Stimulated activated CD4-positive, alpha-beta T cell treated with anti-CD3 and anti-CD28 coated beads, TNF-alpha, amount 100 ng/mL, for 4 hours (primary cell): ENCODE results near the gene FARS2.
"Not testable (repeated sequence)": the region's sequence is repeated elsewhere in the genome, so short reads cannot be mapped to it uniquely, and the experiment has no call there.

Source experiments
- DNase-seq, 3 experiments: peaks; one replicate each; pipeline ENCODE4 v3.0.0-alpha.2; 2020; ENCODE audit warnings: low read depth in 3 of 3

Gene FARS2

DNA sequence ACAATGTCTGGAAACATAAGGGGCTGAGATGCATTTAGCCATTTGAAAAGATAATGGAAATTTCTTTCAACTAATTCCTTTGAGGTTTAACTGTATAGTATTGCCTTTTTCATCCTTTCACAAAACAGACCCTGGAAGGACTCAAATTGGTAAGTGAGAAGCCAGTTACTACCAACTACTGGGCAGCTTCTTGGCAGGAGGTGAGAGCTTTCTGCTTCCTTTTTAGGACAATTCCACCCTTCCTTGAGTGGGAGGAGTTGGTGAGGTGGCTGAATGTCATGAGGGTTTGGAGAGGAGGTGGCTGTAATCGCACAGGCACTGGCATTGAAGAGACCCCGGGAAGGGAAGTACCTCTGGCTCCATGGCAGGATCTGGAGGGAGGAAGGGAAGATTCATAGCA lies 404.4 kb downstream of the FARS2 start:
- DNase-seq, result no peak

DNA sequence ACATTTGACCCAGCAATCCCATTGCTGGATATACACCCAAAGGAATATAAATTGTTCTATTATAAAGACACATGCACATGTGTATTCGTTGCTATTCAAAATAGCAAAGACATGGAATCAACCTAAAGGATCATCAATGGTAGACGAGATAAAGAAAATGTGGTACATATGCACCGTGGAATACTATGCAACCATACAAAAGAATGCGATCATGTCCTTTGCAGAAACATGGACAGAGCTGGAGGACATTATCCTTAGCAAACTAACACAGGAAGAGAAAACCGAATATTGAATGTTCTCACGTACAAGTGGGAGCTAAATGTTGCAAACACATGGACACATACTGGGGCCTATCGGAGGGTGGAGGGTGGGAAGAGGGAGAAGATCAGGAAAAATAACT lies 405.4 kb downstream of the FARS2 start:
- no peak for DNase-seq

DNA sequence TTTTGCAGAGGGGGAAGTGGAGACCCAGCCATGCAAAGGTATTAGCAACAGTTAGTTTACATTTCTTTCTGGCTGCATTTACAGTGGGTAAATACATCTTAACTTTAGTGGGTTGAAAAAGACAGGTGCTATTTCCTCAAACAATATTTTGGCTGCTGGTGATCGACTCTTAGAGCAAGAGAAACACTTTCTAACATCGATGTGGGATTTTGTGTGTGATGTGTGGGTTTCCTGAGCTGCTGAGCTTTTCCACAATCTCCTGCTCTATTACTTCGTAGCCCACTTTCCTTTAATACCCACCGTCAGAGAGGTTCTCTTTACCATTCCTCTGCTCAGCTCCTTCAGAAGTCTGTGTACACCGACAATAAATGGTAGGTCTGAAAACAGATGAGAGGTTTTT lies 406.4 kb downstream of the FARS2 start:
- no peak for DNase-seq

DNA sequence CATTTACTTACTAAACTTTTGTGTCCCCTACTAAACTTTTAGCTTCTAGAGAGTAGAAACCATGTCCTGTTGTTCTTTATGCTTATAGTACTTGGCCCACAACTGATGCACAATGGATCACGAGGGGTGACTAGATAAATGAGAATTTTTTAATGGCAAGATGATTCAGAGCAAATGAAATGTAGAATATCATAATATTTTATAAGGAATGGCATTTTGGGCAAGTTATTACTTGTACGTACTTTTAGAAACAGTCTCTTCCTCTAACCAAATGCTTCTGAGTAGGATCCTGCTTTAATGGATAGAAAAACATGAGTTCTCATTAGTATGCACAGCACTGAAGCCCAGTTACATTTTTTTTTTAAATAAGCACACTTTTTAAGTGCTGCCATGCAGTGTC lies 409.1 kb downstream of the FARS2 start:
- no peak for DNase-seq

DNA sequence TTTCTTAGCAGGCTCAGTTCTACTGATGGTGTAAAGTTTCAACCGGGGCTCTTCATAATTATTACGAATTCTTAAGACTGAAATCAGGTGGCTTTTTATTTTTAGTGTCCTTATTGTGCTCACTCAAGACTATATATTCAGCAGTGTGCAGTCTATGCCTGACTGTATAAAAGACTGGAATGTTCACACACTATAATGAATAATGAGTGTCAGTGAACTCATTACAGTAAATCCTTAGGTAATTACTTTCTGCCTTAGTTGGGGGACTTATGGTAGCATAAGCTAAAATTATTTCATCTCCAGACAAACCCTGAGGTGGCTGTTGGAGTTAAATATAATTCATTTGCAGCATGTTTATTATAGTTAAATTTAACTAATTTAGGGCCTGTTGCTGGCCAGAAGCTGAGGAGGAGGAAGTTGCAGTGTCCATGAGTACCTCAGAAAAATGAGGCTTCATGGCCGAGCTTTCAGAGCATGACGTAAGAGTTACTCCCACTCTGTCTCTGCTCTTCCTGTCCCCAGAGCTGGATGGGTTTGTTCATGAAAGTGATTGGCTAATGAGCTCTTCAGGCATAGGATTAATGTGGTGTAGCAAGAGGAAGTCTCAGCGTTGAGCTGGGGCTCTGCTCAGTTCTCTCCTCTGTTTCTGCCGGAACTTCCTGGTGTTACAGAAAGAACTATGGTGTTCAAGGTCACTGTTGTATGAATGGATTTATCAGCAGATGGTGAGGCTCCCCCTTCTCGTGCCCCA lies 409.7 kb downstream of the FARS2 start:
- no peak for DNase-seq

DNA sequence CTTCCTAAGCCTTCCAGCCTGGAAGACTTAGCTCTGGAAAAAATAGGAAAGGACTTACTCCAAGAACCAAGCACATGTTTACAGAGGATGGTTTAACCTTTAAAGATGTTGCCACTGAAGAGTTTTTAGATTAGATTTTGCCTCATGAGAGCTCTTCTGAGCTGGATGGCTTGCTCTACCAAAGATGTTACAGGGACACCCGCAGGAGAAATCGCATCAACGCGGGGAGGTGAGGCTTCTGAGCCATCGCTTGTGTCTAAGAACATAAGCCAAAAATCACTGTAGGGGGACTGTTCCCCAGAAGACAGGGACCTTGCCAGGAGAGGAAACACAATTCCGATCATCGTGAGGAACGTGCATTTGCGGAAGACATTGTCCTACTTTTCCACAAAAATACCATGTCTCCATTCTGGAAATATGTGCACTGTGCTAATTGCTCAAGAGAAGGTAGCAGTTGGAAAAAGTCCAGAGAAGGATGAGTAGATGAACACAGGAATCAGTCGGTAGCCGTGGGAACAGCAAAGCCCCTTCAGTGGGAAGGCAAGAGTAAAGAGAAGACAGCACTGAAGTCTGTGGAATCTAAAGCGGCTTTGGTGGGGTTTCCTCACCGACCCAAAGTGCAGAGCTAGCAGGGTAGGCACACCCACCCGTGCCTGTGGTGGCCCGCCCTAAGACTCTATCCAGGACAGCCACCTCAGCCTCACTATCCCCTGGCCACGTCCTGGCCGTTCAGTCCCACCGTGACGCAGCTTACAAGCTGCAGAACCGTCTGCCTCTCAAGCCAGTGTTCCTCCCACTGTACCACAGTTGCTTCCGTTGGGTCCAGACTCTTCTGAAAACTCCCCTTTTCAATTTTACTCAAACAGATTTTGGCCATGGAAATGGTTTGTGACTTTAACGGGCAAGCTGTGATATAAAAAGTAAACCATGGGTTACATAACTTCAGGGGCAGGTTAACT lies 410.6 kb downstream of the FARS2 start:
- no peak for DNase-seq

DNA sequence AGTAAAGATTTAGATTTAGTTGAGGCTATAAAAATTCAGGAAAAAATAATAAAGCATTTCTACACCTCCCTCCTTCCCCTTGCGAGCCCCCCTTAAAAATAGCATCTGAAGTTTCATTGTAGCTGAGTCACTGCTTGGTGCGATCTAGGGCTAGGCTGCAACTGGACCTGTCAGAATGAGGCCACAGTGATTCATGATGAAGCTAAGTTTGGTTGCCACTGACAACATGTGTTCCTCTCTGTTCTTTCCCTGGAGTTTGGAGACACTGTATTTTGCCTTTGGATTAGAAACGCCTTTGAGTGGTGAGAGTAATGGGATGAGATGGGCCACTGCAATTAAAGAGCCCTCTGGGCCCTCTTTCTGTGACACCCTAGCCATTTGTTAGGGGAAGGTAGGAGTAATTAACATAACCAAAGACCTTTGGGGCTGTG lies 411.3 kb downstream of the FARS2 start:
- no peak for DNase-seq

DNA sequence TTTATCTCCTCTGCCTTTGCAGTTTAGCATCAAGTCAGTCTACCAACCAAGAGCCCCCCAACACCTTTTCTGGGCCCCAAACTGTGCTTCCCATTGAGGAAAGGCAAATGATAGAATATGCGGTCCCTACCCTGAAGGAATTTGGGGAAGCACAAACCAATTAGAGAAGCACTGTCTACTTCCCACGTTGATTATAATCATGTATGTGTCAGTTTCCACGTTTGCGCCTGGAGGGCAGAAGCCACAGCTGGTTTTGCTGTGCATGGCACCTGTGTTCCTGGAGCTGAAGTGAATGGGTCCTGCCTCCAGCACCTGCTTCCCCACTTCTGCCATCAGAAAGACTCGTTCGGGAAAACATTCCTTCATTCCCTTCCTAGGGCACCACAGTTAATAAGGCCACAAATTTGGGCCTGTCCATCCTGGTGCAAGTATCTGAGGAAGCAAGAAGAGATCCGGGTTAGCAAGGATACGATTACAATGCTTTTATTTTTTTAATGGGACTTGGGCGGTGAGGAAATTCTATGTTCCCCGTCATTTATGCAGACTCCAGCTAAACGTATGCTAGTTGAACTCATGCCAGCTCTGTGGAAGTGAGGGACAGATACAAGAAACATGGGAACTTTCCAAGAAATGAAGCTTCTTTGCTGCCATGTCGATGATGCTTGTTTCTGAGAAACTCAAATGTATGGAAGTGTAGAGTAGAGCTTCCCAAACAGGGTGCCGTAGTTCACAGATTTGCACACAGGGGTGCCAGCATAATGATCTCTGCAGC lies 411.9 kb downstream of the FARS2 start:
- DNase-seq, result no peak

DNA sequence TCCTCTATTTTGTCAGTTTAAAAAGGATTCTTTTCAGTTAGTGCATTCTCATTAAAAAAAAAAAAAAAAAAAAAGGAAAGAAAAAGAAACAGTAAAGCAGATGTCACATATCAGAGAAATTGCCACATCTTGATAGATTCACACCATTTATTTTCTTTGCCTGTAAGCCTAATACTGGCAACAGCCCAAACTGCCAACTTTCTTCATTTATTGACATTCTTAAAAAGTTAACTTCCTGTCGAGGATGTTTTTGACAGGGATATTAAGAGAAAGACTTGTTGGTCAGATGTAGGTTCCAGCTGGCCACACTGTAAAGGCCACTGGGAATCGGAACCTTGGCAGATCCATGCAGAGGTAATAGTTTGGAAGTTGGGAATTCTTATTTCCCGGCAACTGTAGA lies 412.8 kb downstream of the FARS2 start:
- no peak for DNase-seq

DNA sequence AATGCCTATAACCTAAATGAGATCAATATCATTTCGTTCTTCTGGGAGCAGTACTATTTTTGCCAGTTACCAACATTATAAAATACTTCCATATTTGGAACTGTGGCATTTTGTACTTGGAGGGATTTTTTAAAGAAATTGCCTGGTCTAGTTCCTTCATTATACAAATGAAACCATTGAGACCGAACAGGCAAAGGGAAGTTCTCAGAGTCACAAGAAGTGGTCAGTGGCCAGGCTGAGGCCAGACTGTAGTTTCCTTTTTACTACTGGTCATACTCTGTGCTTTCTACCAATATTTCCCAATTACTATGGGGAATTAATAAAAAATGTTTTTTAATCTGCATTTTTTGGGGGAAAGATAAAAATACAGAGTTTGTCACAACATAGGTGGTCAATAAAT lies 413.4 kb downstream of the FARS2 start:
- DNase-seq, result no peak

DNA sequence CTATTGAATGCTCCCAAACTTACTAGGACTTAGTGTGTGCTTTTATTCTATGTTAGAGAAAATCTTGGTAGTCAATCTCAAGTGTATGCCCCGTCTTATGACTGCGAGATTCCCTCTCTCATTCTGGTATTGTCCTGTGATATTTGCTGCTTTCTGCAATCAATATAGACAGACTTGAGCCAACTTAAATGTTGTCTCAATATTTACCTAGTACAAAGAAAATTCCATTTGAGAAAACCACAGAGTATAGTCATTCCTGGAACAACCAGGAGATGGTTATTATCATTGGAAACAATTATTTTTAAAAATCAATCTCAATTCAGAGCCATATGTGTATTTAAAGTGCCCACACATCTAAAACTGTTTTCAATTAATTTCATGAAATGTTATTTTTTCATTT lies 415.4 kb downstream of the FARS2 start:
- no peak for DNase-seq

DNA sequence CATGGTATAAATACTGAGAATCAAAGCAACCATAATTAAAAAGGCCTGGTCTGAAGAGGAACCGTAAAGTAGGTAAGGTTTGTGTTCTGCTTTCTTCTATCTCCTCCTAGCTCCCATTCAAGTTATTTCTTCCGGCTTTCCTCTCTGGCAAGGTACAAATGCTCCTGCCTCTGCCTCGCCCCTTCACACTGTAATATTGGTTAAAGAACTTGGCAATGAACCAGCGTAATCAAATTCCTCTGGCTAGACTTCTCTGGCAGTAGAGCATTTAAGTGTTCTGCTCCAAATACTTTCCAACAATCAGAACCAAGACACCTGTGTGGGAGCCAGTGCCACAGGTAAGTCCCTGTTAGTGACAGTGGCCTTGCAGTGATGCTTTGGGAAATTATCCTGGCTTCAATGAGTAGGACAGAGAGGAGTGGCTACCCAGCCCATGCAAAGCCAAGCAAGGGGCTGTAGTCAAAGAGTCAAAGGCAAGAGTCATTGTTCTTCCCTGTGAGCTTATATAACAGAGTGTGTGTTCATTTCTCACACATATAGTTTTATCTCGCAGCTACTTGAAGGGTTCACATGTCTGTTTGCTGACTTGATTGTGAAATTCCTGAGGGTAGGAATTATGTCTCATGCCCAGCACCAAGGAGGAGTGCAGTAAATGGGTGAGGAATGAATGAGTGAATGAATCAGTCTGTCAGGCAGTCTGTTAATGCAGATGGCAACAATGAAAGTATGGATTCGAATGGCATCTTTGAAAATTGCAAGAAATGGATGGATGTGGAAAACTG lies 416.1 kb downstream of the FARS2 start:
- DNase-seq, result no peak

DNA sequence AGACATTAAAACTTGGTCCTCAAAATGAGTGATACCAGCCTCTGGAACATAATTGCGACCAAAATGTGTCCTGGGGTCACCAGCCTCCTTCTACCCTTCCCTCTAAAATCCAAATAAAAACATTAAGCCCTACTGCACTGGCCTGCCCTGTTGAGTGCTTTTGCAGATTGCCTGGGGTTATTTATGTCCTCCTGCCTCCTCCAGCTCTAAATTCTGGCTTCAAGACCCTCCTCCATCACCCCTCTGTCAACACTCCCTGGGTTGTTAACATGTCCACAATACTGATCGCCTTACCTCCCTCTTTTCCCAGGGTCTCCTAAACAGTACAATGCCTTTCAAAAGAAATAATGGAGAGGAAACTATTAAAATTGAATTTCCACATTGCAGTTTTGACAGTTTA lies 418.0 kb downstream of the FARS2 start:
- DNase-seq, result no peak

DNA sequence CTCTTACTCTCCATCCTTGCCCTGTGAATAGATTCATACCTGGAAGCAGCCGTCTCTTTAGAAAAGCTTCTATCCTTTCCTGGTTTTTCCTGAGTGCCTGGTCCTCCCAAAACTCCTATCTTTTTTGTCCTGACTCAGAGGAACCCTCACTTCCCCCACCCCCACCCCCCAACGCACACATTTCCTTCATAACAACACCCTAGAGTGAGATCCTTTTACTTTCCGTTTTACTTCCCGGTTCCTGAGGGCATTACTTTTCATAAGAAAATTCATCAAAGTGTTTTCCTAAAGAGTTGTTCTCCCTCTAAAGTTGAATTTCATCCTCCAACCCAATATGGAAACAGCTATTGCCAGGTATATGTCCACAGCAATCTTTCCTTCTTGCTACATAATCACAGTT lies 418.4 kb downstream of the FARS2 start:
- no peak for DNase-seq

DNA sequence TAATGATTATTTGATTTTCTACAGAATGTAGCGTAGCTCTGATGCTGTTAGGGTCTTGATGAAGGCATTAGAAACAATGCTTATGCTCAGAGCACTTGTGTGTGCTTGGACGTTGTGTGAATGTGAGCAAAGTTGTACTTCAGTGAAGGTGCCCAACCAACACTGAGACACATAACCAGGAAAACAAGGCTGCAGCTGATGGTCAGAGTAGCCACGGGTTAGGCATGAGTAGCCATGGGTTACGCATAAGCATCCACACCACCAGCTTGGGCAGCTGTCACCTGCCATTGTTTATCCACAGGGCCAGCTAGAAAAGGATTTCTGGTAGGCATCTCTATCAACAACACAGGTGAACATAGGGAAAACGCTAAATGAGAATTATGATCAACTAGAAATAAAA lies 418.8 kb downstream of the FARS2 start:
- DNase-seq, result no peak

DNA sequence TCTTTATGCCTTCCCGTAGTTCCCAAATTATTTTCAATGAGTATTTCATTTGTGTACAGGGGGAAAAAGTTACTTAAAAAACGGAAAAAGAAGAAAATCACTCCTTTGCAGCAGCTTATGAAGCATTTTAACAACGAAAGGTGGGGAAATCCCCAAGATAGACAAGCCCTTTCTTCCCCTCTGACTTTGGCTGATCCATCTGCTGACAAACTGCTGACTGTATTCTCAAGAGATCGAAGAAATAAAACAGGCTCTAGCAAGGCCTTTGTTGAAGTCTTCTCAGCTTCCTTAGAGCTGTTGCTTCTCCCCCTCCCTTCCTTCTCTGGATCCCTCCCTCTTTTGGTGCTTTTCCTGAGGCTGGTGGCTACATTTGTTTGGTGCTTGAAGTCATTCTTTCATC lies 420.2 kb downstream of the FARS2 start:
- no peak for DNase-seq

DNA sequence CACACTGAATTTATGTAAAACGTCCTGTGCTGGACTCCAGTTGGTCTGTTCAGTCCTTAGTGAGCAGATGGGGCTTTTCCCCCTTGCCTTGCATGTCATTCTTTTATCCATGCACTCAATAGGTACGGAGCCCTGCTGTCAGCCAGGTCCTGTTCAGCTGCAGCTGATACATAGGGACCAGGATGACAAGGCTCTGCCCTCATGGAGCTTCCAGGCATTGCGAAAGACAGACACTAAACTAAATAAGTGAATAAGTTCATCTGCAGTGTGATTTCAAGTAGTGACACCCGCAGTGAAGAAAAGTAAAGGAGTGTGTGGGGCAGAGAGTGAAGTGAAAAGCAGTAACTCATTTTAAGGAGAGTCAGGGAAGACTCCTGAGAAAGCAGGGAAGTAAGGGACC lies 421.2 kb downstream of the FARS2 start:
- no peak for DNase-seq

DNA sequence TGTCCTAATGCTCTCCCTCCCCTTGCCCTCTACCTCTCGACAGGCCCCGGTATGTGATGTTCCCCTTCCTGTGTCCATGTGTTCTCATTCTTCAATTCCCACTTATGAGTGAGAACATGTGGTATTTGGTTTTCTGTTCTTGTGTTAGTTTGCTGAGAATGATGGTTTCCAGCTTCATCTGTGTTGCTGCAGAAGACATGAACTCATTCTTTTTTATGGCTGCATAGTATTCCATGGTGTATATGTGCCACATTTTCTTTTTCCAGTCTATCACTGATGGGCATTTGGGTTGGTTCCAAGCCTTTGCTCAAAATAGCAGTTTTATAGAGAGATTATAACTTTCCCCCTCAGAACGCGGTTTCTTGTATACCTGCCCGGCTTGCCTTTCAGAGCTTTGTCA lies 422.4 kb downstream of the FARS2 start:
- not testable (repeated sequence) for DNase-seq

DNA sequence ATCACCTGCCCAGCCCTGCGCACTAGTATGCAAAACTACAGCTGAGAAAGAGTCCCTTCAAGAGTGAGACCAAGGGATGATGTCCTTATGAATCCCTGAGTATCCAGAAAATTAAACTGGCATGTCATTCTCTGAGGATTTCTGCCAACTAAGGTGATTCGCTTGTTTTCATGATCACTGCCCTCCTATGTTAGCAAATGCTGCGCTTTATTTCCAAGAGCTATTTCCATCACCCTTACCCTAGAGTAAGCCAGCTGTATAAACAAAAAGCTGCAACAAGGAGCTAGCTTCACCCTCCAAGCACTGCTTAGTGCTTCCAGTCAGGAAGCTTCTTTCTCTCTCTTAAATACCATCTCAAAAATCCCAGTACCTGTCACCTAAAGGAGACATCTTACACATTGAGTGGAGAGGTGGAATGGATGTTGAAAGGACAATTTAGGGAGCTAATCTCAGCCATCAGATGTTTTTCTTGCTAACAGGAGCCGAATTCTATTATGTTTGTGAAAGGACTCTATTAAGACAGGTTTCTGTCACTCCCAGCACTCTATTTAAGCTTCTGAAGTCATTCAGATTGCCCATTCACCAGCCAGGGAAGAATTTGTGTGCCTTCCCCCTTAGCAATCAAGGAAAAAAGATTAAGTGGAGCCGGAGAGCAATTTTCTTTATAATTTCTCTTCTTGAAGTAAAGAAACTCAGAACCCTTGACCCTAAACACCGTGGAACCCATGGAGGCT lies 423.2 kb downstream of the FARS2 start:
- no peak for DNase-seq

DNA sequence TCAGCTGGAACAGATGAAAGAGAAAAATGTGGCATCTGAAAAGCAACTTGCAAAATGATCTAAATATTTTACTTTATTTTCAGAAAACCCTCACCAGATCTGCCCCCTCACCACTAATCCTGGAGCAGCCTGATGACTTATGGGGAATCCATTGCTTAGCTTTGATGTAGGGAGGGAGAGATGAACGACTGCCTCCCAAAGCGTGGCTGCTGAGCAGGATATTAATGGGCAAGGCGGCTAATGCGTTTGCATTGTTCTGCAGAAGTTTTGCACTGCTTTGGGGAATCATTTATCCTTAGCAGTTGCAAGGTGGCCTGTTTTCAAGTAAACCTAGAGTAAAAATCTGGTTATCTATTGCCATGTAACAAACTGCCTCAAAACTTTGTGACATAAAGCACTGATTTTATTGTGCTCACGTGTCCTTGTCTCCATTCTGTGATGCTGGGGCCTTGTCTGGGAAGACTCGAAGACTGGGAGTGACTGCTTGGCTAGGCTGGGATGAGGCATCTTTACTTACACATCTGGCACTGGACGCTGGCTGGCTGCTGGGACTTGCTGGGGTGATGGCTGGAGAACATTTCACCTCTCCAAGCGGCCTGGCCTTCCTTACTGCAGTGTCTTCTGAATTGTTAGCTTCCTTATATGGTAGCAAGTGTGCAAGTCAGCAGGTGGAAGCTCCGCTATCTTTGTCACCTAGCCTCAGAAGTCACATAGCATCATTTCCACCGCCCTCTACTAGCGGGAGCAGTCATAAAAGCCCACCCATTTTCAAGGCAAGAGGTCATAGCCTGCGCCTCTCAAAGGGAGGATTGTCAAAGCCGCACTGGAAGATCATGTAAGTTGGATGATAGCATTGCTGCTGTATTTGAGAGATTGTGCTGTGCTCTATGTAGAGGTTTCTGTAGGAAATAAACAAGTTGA lies 432.2 kb downstream of the FARS2 start:
- no peak for DNase-seq
